Activated T-cell treated with anti-CD3 and anti-CD28 coated beads for 1 hour (primary cell): ENCODE measurements around the gene LAMA3.

Experiments used
- DNase-seq: peaks from one replicate; pipeline ENCODE4 v3.0.0-alpha.2; 2020; ENCODE audit warnings: low read depth

The LAMA3 gene

GRCh38 chr18:23822590-23823385 is 133.5 kb downstream of the LAMA3 start:
- no peak for DNase-seq

- no peak for DNase-seq
These were observed 135.0 kb downstream of the LAMA3 start for GRCh38 chr18:23824240-23824639.

GRCh38 chr18:23824669-23825068 is 135.4 kb downstream of the LAMA3 start:
- no peak for DNase-seq

GRCh38 chr18:23825496-23825895 is 136.2 kb downstream of the LAMA3 start:
- DNase-seq: no peak

GRCh38 chr18:23825978-23826405 is 136.7 kb downstream of the LAMA3 start:
- no peak for DNase-seq

- no peak for DNase-seq
These were observed 137.8 kb downstream of the LAMA3 start for GRCh38 chr18:23826850-23827620.

GRCh38 chr18:23827681-23828080 is 138.4 kb downstream of the LAMA3 start:
- DNase-seq: no peak

- peak; percentile 17 for DNase-seq
These were observed 139.2 kb downstream of the LAMA3 start for GRCh38 chr18:23828426-23828825.

GRCh38 chr18:23832911-23833310 is 143.7 kb downstream of the LAMA3 start:
- no peak for DNase-seq

GRCh38 chr18:23833714-23834113 is 144.5 kb downstream of the LAMA3 start:
- DNase-seq: no peak

GRCh38 chr18:23835091-23835490 is 145.8 kb downstream of the LAMA3 start:
- no peak for DNase-seq

GRCh38 chr18:23835506-23835905 is 146.3 kb downstream of the LAMA3 start:
- DNase-seq: no peak

- DNase-seq: no peak
These were observed 148.3 kb downstream of the LAMA3 start for GRCh38 chr18:23837591-23837990.

- DNase-seq: no peak
These were observed 149.0 kb downstream of the LAMA3 start for GRCh38 chr18:23838233-23838632.

GRCh38 chr18:23838801-23839366 is 149.6 kb downstream of the LAMA3 start:
- DNase-seq: no peak

- DNase-seq: no peak
These were observed 153.1 kb downstream of the LAMA3 start for GRCh38 chr18:23842305-23842704.

- DNase-seq: no peak
These were observed 155.9 kb downstream of the LAMA3 start for GRCh38 chr18:23844991-23845680.

GRCh38 chr18:23845988-23846630 is 156.9 kb downstream of the LAMA3 start:
- no peak for DNase-seq

GRCh38 chr18:23847321-23847986 is 158.2 kb downstream of the LAMA3 start:
- DNase-seq: no peak

- DNase-seq: no peak
These were observed 159.9 kb downstream of the LAMA3 start for GRCh38 chr18:23849141-23849540.

GRCh38 chr18:23850215-23850614 is 161.0 kb downstream of the LAMA3 start:
- no peak for DNase-seq
